BJ (cell line): ENCODE data around the gene WASF3. TPM values are rescaled to one million over a fixed set of nuclear protein-coding genes. Genes with fewer than 3 reads are reported as not detected.

Experiments used
- CTCF ChIA-PET: fragments of 350-600 bp; formaldehyde crosslinking; extraction: SDS; loops from one replicate; lab custom pipeline; 2021; ENCODE audit warnings: antibody characterized with exemption, inconsistent platforms; lab: Yijun Ruan, JAX
- POLR2A ChIA-PET: fragments of 300-600 bp; sonication (Branson Sonifier 250); formaldehyde crosslinking; extraction: SDS; loops from one replicate; lab custom pipeline; 2021; ENCODE audit warnings: antibody characterized with exemption; lab: Charles Lee
- DNase-seq: peaks from one replicate; pipeline ENCODE4 v3.0.0-alpha.2; 2011; ENCODE audit warnings: low read depth
- H3K27me3 ChIP-seq: 2 replicates; pipeline ENCODE4 v1.6.0; 2011; ENCODE audit warnings: low read length; ENCODE audit not compliant: control insufficient read depth, insufficient read depth
- H3K36me3 ChIP-seq: 2 replicates; pipeline ENCODE4 v1.5.1; 2011; ENCODE audit warnings: low read length; ENCODE audit not compliant: control insufficient read depth, insufficient read depth
- H3K4me3 ChIP-seq: 2 replicates; pipeline ENCODE4 v1.5.1; 2011; ENCODE audit warnings: low read depth, mild to moderate bottlenecking, control low read depth, low read length
- CTCF ChIP-seq: IDR thresholded peaks from 2 replicates; pipeline ENCODE4 v1.5.1; 2011; ENCODE audit warnings: low read depth, mild to moderate bottlenecking, control low read depth, inconsistent platforms, low read length, moderate library complexity; ENCODE audit not compliant: insufficient read depth
- polyA plus RNA-seq: library from polyadenylated mRNA; depleted of rRNA; stranded (reverse); fragments of >200 nt; gene quantifications from 2 replicates; pipeline ENCODE4 v1.2.3, GENCODE V29; 2011

Gene WASF3
- polyA plus RNA-seq, 1 experiment = 9.5 TPM

- POLR2A ChIA-PET = no interaction called here
Measured at GRCh38 chr13:26698392-26699196, 141.1 kb downstream of the WASF3 start.

DNA sequence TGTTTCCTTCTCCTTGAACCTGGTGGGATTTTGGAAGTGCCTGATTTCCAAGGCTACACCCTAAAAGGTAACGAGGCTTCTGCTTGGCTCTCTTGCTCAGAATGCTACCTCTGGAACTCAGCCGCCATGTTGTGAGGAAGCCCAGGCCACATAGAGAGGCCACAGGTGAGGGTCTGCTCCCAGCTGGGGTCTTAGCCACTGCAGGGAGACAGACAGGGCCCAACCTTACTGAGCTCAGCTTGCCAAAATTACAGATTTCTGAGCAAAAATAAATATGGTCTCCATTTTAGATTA, 141.7 kb downstream of the WASF3 start:
- TF ChIP-seq CTCF = no peak
- POLR2A ChIA-PET = no interaction called here
- no peaks in the 10 kb centered on the region for H3K27me3 ChIP-seq
- CTCF ChIA-PET = interaction anchor here (0.8 to 6.5 kb wide), 15 partner anchors 11 to 514 kb away, joined by 3 to 116 read pairs (median 6); partner anchors contain the start of gene WASF3
- DNase-seq = no peak
- H3K4me3 ChIP-seq = no peak overlapping the region
- H3K36me3 ChIP-seq = no peaks in the 10 kb centered on the region

More at GRCh38 chr13:26698392-26699196, 141.1 kb downstream of the WASF3 start:
- 0 out of 2 replicates have a peak overlapping the region, but pooled peaks have one; percentile 10 for H3K4me3 ChIP-seq
- no peaks in the 10 kb centered on the region; the same call in 1 of the 2 replicates for H3K36me3 ChIP-seq
- peak; percentile 96 for TF ChIP-seq CTCF
- DNase-seq = peak; percentile 40
- CTCF ChIA-PET = interaction anchor here (0.6 to 6.5 kb wide), 45 partner anchors 8 to 1136 kb away, joined by 3 to 116 read pairs (median 4); partner anchors contain the start of gene WASF3
- H3K27me3 ChIP-seq = no peaks in the 10 kb centered on the region

DNA sequence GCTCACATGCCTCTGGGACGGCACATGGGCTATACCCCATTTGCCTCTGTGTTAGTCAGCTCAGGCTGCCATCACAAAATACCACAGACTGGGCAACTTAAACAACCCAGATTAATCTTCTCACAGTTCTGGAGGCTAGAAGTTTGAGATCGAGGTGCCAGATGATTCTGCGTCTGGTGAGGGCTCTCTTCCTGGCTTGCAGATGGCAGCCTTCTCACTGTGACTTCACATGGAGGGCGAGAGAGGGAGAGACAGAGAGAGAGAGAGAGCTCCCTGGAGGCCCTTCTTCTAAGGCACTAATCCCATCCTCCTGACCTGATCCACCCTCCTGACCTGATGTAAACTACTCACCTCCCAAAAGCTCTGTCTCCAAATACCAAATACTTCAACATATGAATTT, 148.1 kb downstream of the WASF3 start:
- Histone ChIP-seq H3K27me3 (peaks cover 4% of the 10 kb centered on the region; the same call in 1 of the 2 replicates), H3K4me3 (no peak overlapping the region), H3K36me3 (no peaks in the 10 kb centered on the region)
- DNase-seq = no peak
- ChIA-PET POLR2A (no interaction called here), CTCF (interaction anchor here (1.1 to 2.5 kb wide), 6 partner anchors 11 to 222 kb away, joined by 3 to 12 read pairs (median 6); no protein-coding TSS in a partner anchor)
- no peak for TF ChIP-seq CTCF

DNA sequence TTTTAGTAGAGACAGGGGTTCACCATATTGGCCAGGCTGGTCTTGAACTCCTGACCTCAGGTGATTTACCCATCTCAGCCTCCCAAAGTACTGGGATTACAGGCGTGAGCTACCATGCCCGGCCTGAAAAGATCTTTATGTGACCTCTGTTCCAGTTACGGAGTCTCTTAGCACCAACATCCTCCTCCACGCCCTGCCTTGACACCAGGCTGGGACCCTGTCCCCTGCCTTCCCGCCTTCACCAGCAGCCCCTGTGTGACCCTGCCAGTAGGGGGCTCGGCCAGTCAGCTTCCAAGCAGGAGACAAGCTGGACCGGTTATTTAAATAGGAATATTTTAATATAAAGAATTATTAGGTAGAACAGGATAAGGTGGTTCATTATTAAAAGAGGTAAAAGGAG, 148.9 kb downstream of the WASF3 start:
- POLR2A ChIA-PET = no interaction called here
- CTCF ChIA-PET = interaction anchor here (1.0 to 2.5 kb wide), 9 partner anchors 12 to 224 kb away, joined by 3 to 12 read pairs (median 6); no protein-coding TSS in a partner anchor
- H3K36me3 ChIP-seq = no peaks in the 10 kb centered on the region
- no peak for TF ChIP-seq CTCF
- H3K27me3 ChIP-seq = peaks cover 4% of the 10 kb centered on the region; the same call in 1 of the 2 replicates
- no peak for DNase-seq
- no peak overlapping the region for H3K4me3 ChIP-seq
